HG03469 (cell line): ENCODE results near the gene MUSK.
"Not testable (repeated sequence)": the region's sequence is repeated elsewhere in the genome, so short reads cannot be mapped to it uniquely, and the experiment has no call there.

Experiments
- ATAC-seq: cut with Tn5 transposase; IDR thresholded peaks from one replicate; pipeline ENCODE4 v1.9.1; 2021; ENCODE audit warnings: mild to moderate bottlenecking, moderate library complexity, moderate number of reproducible peaks; ENCODE audit not compliant: unreplicated experiment

MUSK gene

DNA sequence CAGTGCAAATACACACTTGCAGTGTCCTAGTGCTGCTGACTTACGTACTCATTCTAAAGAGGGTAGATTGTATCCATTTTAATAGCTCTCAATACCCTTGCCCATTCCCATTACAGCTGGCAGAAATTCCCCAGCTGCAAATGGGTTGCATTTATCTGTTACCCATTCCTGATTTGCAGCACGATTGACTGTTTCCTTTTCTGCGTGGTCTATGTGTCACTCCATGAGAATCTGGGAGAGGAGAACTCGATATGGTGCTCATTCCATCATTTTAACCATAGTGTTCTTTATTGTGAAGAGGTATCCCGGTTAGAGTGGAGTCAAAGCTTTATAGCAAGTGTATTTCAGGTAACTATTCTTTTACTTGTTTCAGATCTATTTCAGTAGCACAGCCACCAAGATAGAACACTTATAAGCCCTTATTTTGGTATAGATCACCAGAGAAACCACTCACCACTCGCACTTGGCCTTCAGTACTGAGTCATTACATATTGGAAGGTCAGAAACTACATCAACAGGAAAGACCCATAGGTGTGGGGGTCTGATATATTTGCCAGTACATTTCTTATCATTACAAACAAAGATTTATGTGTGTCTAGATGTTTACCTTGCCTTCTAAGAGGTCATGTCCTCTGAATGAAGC lies 139.5 kb downstream of the MUSK start:
- peak; percentile 31 for ATAC-seq

DNA sequence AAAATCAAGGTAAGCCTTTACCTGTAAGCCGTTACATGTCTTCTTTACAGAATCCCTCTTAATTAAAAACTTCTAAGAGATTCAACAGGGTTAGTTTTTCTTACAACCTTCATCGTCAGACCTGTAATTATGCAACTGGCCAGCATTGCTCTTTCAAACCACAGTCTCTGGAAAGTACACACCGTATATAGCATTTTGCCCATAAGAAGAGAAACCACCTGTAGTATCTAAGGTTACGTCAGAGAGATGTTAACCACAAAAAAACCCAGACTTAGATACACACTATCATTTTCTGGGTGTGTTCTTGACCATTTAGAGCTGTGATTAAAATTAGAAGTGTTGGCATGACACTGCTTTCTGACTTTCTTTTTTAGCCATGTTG lies 140.0 kb downstream of the MUSK start:
- peak; percentile 94 for ATAC-seq

DNA sequence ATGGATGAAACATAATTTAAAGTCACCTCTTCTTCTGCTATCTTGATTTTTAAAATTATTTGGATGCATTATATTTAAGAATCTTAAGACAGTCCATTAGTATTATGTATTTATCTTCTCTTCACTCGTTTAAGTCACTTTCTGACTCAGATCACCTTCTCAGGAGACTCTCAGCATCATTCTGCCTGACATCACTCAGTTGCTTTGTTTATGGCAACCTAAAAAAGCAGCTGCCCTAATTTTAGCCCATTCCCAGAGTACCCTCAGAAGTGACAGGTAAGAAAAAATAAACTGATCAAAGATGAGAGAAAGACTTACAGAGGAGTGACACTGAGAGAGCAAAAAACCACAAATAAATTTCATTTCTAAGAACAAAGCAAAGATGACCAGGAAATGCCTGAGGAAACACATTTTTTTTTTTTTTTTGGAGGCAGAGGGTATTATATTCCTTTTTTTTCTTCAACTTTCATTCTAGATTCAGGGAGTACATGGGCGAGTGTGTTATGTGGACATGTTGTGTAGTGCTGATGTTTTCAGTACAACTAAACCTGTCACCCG lies 140.5 kb downstream of the MUSK start:
- peak; percentile 31 for ATAC-seq

DNA sequence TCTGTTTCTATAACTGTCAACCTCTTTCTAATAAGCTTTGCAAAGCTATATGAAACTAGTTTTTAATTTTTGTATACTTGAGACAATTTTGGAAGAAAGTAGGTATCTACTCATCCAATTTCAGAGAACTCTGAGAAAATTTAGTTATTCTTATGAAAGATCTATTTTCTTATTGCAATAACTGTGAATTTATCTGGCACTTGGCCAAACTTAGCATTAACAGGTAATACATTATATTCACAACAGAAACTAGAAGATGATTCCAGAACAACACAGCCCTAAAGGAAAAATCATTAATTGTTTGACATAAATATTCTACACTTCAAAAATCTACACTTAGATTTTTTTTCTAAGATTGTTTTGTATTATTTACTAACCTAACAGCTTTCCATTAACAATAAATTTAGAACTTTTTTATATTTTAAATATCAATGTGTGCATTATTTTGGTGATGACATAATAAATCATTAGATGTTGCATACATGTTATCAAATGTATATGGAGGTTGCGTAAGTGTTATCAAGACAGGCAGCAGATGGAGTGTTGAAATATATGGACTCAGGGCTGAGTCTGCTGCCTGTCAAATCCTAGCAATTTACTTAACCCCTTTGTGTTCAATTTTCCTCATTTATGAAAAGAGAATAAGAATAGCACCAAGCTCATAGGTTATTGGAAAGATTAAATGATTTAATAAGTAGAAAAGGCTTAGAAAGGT lies 141.8 kb downstream of the MUSK start:
- no peak for ATAC-seq

DNA sequence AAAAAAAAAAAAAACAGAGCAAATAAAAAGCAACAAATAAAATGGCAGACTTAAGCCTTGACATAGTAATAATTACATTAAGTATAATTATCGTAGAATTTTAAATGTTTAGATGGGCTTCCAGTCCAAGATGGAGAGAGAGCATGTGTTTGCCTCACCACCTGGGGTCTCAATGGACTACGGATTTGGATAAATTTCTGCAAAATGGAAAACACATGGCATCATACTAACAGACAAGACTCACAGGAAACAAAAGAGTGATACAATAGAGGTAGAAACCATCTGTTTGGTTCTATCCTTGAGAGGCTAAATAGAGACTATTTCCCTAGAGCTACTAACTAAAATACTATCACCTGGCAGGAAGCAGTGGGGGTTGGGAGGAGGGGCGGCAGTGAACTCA lies 144.3 kb downstream of the MUSK start:
- no peak for ATAC-seq

DNA sequence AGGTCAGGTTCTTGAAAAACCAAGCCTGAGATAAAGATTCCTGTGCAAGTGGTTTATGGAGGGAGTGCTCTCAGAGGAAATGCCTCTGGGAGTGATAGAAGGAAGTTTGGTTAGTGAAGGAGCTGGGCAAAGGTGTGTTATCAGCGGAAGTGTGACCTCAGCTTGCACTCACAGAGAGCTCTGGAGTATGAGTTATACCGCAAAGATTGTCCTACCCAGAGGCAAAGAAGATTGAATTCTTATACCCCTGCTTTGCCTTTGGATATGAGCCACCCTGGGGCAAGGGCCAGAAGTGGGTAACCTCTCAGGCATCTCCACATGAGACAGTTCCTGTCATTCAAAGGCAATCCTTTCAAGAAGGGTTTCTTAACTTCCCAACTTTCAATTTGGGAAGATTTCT lies 145.6 kb downstream of the MUSK start:
- no peak for ATAC-seq

DNA sequence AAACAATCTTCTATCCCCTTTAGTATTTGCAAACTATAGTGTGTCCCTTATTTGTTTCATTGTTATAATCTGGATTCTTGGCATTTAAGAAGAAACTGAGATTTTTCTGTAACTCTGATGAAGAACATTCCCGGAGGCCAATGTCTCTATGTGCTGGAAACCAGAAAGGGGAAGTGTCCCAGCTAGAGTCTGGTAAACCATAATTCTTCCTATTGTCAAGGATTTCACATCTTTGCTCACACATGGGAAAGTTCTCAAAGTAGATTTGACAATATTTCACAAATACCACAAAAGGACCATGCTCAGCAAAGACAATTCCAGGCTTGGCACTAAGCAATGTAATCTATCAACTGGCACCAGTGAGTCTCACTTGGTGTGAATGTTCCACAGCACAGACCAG lies 146.8 kb downstream of the MUSK start:
- ATAC-seq: no peak

DNA sequence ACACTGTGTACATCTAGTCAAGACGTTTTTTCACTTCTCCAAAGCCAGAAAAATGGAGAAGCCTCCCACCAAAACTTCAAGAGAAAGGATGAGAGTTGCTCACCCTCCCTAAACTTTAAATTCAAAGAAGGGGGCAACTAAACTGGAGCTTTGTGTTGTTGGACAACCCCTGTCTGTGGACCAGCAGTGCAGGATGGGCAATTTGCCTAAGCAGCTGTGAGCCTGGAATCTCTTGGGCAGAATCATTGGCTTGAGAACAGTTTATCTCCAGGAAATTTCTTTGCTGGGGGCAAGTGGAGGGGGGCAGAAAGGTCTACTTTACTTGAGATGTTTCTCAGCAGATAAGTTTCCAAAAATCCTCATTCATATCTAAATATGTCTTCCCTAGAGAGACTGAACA lies 151.8 kb downstream of the MUSK start:
- no peak for ATAC-seq

DNA sequence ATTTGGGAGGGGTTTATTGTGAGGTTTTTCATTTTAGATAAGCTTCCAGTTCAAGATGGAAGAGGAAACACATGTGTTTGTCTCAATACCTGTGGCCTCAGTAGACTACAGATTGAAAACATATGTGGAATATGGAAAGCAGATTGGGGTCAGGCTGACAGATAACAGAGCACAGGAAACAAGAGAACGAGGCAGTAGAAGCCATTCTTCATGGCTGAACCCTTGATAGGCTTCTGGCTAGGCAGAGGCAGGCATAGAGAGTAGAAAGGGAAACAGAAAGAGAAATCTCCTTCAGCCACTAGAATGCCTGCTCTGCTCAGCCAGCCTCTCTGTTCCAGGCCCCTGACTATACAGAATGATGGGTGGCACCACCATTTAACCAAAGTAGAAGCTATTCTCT lies 152.5 kb downstream of the MUSK start:
- peak; percentile 81 for ATAC-seq

DNA sequence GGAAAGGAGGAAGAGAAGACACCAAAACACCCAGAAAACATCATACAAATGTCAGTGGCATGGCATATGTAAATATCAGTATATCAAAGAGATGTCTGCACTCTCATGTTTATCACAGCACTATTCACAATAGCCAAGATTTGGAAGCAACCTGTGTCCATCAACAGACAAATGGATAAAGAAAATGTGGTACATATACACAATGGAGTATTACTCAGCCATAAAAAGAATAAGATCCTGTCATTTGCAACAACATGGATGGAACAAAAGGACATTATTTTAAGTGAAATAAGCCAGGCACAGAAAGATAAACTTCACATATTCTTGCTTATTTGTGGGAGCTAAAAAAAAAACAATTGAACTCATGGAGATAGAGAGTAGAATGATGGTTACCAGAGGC lies 156.5 kb downstream of the MUSK start:
- not testable (repeated sequence) for ATAC-seq

DNA sequence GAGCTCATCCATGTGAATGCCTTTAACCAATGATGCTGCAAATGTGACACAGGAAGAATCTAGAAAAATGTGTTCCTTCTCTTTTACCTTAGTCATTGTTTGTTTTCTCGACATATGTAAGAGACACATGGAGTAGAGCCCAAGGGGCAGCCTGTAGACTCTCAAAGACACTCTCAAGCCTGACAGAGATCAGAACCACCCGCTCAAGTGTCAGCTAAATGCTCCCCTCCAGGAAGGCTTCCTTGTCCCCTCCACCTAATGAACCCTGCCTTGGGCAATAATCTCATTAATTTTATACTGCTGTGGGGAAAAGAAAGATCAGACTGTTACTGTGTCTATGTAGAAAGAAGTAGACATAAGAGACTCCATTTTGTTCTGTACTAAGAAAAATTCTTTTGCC lies 157.4 kb downstream of the MUSK start:
- ATAC-seq: no peak

DNA sequence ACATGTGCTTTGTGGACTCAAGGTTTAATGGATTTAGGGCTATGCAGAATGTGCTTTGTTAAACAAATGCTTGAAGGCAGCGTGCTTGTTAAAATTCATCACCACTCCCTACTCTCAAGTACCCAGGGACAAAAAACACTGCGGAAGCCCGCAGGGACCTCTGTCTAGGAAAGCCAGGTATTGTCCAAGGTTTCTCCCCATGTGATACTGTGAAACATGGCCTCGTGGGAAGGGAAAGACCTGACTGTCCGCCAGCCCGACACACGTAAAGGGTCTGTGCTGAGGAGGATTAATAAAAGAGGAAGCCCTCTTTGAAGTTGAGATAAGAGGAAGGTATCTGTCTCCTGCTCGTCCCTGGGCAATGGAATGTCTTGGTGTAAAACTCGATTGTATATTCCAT lies 157.8 kb downstream of the MUSK start:
- not testable (repeated sequence) for ATAC-seq

DNA sequence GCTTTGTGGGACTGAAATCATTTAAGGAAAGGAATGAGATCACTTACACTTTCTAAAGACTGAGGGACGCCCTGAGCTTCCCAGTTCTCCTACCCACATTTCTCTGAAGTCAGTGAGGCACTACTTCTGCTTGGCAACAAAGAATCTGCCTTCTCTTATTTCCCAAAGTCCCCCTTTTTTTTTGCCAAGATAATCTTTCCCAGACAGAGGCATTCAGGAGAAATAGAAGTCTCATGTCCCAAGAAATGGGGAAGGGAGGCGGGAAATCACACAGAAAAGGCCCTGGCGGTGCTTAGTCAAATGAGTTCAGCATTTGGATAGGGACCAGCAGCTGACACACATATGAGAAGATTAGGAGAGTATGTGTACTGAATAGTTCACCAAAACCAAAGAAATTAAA lies 159.7 kb downstream of the MUSK start:
- no peak for ATAC-seq

DNA sequence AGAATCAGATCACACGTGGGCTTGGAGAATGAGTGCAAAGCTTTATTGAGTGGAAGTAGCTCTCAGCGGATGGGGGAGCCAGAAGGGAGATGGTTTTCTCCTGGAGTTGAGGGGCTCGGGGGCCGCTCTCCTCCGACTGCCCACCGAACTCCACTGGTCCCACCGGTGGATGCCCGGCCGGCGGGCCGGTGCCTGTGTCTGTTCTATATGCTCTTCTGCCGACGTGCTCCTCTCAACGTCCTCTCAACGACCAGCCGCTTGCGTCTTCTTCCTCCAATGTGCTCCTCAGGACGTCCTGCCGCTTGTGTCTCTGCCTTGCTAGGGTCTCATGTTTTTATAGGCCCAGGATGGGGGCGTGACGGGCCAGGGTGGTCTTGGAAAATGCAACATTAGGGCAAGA lies 161.9 kb downstream of the MUSK start:
- ATAC-seq: no peak

DNA sequence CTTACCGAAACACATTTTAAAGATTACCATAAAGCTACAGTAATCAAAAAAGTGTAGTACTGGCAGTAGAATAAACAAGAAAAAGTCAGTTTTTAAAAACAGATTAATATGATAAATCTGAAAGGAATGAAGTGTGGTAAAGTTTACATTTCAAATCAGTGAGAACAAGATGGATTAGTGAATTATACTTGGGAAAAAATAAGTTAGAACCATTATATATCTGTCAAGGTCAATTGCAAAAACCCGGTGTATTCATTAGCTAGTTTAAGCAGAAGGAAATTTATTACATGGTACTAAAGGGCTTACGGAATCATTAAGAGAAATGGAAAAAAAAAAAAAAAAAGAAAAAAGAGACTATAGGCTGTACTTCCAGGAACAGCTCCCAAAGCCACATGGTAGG lies 164.3 kb downstream of the MUSK start:
- ATAC-seq: no peak

DNA sequence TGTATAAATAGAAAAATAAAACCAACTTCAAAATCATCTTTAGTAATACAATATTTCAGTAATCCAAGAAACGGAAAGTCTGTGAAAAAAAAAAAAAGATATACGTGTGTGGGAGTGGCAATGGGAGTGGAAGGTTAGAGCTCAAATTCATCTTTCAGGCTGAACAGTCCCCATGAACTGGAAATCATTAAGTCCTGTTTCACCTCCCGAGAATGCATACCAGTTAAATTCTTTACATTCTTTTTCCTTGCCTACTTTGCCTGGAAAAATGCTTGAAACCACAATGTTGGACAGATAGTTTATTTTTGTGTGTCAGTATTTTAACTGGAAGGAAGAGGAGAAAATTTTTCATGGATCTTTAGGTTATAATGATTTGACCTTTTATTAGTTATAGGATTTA lies 166.8 kb downstream of the MUSK start:
- ATAC-seq: no peak

DNA sequence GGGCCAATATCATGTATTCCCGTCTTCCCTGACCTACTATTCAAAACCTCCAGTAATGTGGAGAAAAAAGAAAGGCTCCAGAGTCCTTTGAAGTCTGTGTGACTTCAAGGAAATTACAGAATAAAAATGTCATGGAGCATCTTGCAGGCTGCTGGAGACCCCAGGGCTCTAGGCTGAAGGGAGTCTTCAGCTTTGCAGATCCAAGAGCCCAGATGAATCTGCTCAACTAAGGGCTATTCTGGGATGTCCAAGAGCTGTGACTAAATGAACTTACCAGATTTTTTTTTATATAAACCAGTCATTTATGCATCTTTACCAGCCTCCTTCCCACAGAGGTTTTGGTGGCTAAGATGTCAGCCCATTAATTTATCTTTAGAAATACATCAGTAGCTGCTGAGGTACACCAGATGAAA lies 167.3 kb downstream of the MUSK start:
- ATAC-seq: no peak

DNA sequence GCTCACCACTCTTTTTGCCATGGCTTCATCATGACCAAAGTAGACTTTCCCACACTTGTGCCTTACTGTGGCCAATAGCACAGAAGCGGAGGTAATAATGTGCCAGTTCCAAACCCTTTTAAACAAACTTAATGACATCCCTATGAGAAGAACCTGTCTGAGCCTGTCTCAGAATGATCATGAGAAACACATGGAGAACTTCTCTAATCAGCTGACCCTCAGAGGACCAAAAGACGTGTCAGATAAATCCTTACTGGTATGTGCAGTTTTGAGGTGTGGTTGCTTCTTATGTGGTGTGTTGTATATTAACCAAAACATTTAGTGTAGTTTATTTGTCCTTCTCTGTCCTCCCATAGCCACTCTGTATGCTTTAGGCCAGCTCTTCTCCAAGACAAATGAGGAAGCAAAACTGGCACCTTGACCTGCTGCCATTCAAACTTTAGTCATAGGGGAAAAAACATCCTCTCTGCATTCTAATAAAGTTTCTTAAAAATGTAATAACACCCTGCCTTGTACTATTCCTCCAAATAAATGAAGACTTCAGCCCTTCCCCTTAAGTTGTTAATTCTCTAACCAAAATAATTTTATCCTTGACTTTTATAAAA lies 168.9 kb downstream of the MUSK start:
- ATAC-seq: no peak

DNA sequence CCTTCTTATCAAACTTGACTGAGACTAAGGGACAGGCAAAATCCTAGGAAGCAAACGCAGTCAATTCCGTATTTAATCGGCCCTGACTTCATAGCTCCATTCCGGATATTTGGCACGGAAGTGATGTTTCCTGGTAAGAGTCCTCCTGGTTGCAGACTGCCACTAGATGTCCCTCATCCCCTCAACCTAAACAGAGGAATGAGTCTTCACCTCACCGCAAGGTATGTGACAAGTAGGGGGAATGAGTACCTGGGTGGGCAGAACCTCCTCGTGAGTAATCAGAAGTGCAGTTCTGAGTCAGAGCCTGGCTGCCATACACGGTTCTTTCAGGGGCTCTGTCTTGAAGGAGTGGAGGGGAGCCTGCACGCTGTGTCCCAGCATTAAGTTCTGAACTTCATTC lies 173.6 kb downstream of the MUSK start:
- no peak for ATAC-seq

DNA sequence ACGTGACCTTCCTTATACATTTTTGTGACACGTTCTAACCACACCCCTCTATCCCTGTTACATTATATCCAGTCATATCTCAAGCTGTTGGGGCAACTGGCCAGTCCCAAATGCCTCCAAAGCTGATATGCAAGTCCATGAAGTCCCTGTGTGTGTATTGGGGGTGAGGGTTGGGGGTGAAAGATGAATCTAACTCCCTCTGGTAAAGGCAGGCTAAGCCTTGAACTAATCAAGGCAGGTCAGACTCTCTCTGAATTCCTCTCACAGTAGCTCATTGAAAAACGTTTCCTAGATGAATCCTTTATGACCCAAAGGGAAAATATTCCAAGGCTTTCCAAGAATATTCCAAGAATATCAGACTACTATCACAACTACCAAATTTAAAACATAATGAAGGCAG lies 174.4 kb downstream of the MUSK start:
- no peak for ATAC-seq

DNA sequence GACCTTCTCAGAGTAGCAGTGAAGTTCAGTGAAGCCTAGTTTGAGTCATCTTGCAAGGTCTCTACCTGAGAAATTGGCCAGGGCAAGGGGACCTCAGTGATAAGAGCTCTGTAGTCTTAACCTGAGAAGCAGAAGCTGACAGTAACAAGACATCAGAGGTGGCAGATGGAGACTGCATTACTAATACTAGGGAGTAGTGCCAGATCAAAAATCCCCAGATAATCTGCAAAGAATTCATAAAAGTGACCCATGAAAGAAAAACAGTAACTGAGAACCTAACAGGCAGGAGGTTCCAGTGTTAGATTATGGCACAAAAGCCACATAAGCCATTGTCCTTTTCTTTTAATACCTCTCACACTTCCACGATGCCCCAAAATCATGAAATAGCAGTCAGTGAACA lies 175.5 kb downstream of the MUSK start:
- no peak for ATAC-seq

DNA sequence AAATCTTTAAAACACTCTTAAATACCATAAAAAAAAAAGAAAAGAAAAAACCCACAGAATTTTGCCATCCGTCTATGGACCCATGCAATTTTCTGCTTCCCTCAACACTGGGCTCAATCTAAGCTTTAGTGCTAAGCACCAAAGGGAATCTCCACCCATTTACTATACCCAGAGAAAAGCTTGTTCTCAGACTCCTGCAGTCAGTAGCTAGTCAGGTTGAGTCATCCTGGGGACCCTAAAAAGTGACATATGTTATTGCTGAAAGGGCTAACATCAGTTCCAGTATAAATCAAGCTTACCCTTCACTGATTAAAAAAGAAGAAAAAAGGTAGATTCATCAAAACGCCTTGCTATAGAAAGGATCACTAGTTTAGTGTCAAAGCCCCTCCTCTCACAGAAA lies 177.6 kb downstream of the MUSK start:
- no peak for ATAC-seq
